Activated naive CD4-positive, alpha-beta T cell treated with anti-CD3 and anti-CD28 coated beads, Interleukin-2, amount 50 U/mL, for 24 hours (primary cell): ENCODE measurements around the gene RAB25.
"Not testable (repeated sequence)": the region's sequence is repeated elsewhere in the genome, so short reads cannot be mapped to it uniquely, and the experiment has no call there.

Source experiments
- H3K27ac Mint-ChIP-seq: one replicate; pipeline ENCODE4 v1.8.0; 2021; ENCODE audit warnings: mild to moderate bottlenecking, mixed read lengths
- H3K27me3 Mint-ChIP-seq: one replicate; pipeline ENCODE4 v1.8.0; 2021; ENCODE audit warnings: mixed read lengths
- H3K36me3 Mint-ChIP-seq: one replicate; pipeline ENCODE4 v1.8.0; 2021; ENCODE audit warnings: mixed read lengths
- H3K4me1 Mint-ChIP-seq: one replicate; pipeline ENCODE4 v1.8.0; 2021; ENCODE audit warnings: mixed read lengths
- H3K4me3 Mint-ChIP-seq: one replicate; pipeline ENCODE4 v1.8.0; 2021; ENCODE audit warnings: mild to moderate bottlenecking, mixed read lengths
- H3K9me3 Mint-ChIP-seq: one replicate; pipeline ENCODE4 v1.8.0; 2021; ENCODE audit warnings: mixed read lengths

Gene RAB25

GRCh38 chr1:156114101-156114918 is 53.4 kb downstream of the RAB25 start, which contains the start of gene LMNA:
LMNA (plus strand) TSS chr1:156114711; CDS start chr1:156114919, 208 bp downstream.
- H3K36me3 Mint-ChIP-seq: peaks cover 3% of the 10 kb centered on the region
- H3K9me3 Mint-ChIP-seq: no peaks in the 10 kb centered on the region
- H3K27me3 Mint-ChIP-seq: peaks cover 3% of the 10 kb centered on the region
- H3K4me1 Mint-ChIP-seq: peaks cover 28% of the 10 kb centered on the region
- peak within 1 kb of the TSS; percentile 95 for H3K4me3 Mint-ChIP-seq
- peak within 1 kb of the TSS; percentile 59 for H3K27ac Mint-ChIP-seq

GRCh38 chr1:156114919-156115513 is 54.1 kb downstream of the RAB25 start:
- H3K27me3 Mint-ChIP-seq: peaks cover 3% of the 10 kb centered on the region
- H3K27ac Mint-ChIP-seq: peak overlapping the region; percentile 59
- H3K9me3 Mint-ChIP-seq: no peaks in the 10 kb centered on the region
- peak overlapping the region; percentile 95 for H3K4me3 Mint-ChIP-seq
- peaks cover 3% of the 10 kb centered on the region for H3K36me3 Mint-ChIP-seq
- peaks cover 30% of the 10 kb centered on the region for H3K4me1 Mint-ChIP-seq

- peak overlapping the region; percentile 59 for H3K27ac Mint-ChIP-seq
- H3K4me3 Mint-ChIP-seq: peak overlapping the region; percentile 95
- H3K4me1 Mint-ChIP-seq: peaks cover 37% of the 10 kb centered on the region
- H3K36me3 Mint-ChIP-seq: peaks cover 3% of the 10 kb centered on the region
- peaks cover 3% of the 10 kb centered on the region for H3K27me3 Mint-ChIP-seq
- no peaks in the 10 kb centered on the region for H3K9me3 Mint-ChIP-seq
Measured at GRCh38 chr1:156115514-156116374, 54.8 kb downstream of the RAB25 start.

- H3K27me3 Mint-ChIP-seq, H3K9me3 Mint-ChIP-seq, H3K36me3 Mint-ChIP-seq, H3K27ac Mint-ChIP-seq: not testable (repeated sequence)
- Mint-ChIP-seq H3K4me3 (peak overlapping the region; percentile 95), H3K4me1 (peaks cover 37% of the 10 kb centered on the region)
Measured at GRCh38 chr1:156116731-156117130, 55.8 kb downstream of the RAB25 start.

- Mint-ChIP-seq H3K4me1 (peaks cover 37% of the 10 kb centered on the region), H3K4me3 (peak overlapping the region; percentile 4), H3K9me3 (no peaks in the 10 kb centered on the region), H3K27me3 (peaks cover 3% of the 10 kb centered on the region), H3K27ac (no peak overlapping the region), H3K36me3 (peaks cover 3% of the 10 kb centered on the region)
Measured at GRCh38 chr1:156117414-156118176, 56.6 kb downstream of the RAB25 start.

GRCh38 chr1:156118177-156118868 is 57.4 kb downstream of the RAB25 start:
- Mint-ChIP-seq H3K27ac (no peak overlapping the region), H3K4me3 (no peak overlapping the region), H3K9me3 (no peaks in the 10 kb centered on the region), H3K27me3 (peaks cover 3% of the 10 kb centered on the region), H3K36me3 (peaks cover 3% of the 10 kb centered on the region), H3K4me1 (peaks cover 36% of the 10 kb centered on the region)

- no peaks in the 10 kb centered on the region for H3K9me3 Mint-ChIP-seq
- H3K4me3 Mint-ChIP-seq: no peak overlapping the region
- H3K27ac Mint-ChIP-seq: no peak overlapping the region
- H3K27me3 Mint-ChIP-seq: peaks cover 3% of the 10 kb centered on the region
- peaks cover 3% of the 10 kb centered on the region for H3K36me3 Mint-ChIP-seq
- peaks cover 41% of the 10 kb centered on the region for H3K4me1 Mint-ChIP-seq
Measured at GRCh38 chr1:156119503-156120209, 58.7 kb downstream of the RAB25 start.
